HG03039 (cell line): ENCODE measurements around the gene TMC1.
"Not testable (repeated sequence)": the region's sequence is repeated elsewhere in the genome, so short reads cannot be mapped to it uniquely, and the experiment has no call there.

Source experiments
- ATAC-seq: cut with Tn5 transposase; IDR thresholded peaks from one replicate; pipeline ENCODE4 v1.9.1; 2021; ENCODE audit warnings: mild to moderate bottlenecking, moderate library complexity; ENCODE audit not compliant: unreplicated experiment

The TMC1 gene

DNA sequence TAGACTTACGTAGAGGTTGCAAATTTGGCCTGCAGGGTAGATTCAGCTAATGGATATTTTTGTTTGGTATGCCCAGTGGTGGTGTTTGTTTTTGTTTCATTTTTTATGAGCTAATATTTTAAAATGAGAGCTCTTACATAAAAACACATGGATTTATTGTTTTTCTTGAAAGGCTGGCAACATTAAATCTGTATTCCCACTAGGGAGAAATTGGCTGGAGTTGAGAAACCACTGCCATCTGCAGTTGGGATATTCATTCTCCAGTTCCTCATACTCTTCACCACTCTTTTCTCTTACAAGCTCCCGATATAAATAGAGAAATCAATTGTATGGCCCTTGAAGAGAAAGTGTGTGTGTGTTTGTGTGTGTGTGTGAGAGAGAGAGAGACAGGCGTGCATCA is 288.2 kb downstream of the TMC1 start:
- no peak for ATAC-seq

DNA sequence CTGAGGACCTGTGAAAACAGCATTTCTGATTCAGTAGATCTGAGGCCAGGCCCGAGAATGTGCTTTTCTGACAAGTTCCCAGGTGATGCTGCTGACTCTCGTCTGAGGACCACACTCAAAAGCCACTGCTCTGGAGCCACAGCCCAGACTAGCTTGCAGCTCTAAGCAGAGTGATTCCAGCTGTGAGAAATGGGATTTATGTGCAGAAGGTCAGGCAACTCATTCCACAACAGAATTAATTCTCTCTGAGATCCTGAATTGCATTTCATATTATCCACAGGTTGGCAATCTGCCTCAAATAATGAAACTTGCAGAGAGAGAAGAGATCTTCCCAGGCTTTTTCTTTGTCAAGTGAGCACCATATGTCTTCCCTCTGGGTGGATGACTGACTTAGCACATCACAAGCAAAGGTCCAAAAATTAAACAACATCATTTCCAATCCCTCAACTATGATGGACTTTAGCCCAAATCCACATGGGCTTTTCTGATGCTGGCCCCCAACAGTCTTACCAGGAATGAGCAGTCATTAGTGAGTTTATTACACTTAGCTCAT is 291.2 kb downstream of the TMC1 start:
- no peak for ATAC-seq

DNA sequence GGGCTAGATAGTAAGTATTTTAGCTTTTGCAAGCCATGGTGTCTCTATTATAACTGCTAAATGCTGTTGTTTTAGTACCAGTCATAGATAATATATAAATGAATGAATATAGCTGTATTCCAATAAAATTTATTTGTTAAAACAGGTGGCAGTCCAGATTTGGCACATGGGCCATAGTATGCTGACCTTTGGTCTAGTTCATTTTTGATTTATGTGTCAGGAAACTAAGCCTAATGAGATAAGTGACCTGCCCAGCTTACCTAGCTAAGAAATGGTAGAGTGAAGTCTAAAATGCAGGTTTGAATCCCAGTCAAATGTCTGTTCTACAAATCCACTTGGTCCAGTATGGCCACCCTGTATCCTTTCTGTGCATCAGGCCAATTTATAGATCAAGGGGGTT is 292.1 kb downstream of the TMC1 start:
- ATAC-seq = no peak

DNA sequence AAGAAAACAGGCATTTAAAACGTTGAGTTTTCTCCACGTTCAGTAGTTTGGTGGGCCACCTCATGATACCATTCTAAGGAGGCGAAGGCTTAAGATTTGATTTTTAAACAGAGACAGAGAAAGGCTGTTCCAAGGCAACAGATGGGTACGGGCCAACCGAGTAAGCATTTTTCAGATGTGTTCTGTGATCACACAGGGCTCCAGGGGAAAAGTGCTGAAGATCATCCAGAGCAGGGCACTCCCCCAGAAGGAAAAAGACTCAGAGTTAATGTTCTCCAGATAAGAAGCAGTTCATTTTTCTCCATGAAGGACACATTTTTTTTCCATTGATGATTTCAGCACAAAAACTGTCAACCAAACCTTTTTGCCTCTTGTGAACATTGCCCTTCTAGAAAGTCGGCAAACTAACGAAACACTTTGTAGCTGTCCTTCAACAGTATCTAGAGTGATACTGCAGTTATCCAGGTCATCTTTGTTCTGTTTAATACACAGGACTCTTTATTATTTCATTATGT is 292.7 kb downstream of the TMC1 start:
- ATAC-seq = no peak

DNA sequence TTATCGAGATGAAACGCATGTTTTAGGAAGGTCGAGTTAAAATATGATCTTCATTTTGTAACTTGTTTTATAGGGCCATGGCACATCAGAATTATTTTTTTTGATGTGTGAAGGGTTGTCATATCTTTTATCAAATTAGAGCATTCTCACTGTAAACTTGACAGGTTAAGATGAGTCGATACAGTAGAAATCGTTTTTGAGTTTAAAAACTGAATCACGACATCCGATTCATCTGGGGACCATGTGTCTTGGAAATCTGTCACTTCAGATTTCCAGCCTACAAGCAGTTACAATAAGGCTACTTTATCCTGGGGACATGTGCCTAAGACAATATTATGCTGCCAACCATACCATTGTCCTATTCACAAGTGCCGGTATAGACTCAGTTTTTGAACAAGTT is 295.3 kb downstream of the TMC1 start:
- ATAC-seq = no peak

DNA sequence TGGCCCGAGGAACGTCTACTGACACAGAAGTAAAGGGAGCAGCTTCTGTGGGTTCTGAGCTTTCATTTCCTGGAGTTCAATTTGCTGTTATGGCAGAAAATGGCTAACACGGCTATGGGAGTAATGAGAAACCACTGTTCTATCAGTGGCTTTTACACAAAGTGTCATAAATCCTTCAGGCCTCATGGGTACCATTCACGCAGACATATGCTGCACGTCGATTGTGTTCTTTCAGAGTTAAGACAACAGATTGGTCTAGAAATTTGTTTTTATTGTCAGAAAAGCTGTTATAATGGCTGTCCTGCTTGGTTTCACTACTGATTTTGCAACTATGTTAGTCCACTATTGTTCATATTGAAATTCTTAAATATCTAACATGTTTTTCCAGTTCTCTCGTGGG is 296.0 kb downstream of the TMC1 start:
- ATAC-seq = no peak

DNA sequence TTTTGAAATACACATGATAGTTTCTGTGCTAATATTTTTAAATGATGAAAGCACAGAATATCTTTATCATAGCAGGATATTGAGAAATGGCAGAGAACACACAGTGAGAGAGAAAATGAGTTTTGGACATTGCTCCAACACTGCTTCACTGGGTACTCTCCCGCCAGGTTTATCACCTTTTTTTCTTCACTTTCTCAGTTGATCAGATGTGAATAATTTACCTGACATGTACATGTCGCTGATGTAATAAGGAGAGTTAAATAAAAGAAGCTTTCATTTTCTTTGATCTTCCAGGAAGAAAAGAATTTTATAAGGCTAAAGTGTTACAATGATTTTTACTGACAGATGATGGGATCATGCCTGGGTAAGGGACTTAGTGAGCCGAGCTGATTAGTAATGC is 297.0 kb downstream of the TMC1 start:
- no peak for ATAC-seq

DNA sequence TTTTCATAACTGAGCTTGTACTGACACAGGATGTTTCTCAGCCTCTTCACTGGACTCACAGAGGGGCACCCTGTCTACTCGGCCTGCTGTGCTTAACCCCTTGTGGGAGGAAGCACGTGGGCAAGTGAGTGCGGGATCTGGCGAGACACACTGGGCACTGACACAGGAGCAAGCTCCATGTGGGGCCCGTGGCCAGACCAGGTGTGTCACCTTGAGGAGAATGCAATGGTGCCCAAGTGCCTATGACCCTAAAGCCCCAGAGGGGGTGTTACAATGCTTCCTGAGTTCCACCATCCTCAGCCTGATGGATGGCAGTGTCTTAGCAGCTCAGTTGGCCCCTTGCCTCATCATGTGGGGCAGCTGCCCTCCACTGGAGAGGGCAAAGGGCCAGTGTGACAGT is 302.6 kb downstream of the TMC1 start:
- no peak for ATAC-seq

DNA sequence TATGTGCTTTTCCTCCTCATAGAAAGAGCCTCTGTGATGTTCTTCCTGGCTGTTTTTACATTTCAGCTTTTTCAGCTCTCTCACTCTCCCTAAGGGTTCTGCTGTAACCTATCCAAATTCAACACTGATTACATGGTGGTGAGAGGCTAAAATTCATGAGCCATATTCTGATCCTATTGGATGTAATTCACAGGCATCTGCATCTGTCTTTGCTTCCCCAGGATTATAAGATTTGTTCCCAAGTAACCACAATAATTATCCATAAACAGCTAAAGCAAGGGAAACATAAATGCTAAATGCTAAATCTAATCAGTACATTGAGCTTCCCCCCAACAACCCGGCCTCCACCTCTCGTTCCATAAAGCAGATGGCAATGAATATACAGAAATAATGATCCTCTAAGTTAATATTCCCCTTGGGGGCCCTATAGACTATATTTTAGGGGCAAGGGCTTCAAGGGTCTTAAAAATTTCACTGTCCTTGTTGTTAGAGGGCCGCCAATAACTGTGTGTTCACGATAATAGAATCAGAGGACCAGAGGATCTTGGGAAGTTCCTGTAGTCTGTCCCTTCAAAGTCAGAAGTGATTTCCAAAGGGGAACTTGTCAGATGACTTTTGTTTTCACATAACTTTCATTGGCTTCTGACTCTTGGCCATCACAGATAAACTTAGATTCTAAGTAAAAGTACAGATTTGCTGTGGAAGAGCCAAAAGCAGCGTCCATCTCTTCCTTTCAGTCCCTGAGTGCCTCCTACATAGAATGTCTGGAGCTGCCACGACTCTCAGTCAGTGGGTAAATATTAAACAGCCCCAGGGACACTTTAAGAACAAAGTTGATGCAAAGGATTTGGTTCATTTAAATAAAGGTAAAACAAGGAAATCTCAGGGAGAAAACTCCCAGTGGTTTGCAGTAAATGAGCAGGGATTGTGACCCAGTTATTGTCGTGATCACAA is 305.9 kb downstream of the TMC1 start:
- ATAC-seq = no peak

DNA sequence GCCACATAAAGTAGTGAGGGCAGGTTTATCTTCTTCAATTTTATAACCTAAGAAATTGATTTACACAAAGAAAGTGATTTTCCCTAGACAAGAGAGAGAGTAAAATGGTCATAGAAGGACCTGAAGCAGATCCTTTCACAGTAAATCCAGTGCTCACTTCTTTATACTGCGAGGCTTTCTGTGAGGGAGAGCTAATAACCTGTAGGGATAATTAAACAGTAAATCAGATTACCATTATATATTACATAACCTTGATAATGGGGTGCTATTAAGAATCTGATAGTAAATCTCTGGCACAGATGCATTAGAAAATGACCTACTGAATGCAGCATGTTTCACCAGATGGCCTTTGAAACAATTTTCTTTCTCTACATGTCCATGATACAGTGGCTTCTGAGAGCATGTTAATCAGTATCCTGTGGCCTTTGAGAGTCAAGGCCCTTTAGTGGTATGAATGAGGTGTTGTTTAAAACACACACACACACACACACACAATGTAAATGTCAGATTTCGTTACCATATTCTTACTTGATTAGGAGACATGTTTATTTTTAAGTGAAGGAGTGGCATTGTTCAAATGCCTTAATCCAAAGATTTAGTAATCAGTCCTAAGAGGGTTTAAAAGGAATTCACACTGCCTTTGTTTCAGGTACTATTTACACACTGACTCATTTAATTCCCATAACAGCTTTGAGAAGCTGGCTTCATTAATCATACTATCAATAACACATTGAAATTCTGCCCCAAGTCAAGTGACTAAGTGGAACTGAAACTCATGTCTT is 306.7 kb downstream of the TMC1 start:
- ATAC-seq = no peak

DNA sequence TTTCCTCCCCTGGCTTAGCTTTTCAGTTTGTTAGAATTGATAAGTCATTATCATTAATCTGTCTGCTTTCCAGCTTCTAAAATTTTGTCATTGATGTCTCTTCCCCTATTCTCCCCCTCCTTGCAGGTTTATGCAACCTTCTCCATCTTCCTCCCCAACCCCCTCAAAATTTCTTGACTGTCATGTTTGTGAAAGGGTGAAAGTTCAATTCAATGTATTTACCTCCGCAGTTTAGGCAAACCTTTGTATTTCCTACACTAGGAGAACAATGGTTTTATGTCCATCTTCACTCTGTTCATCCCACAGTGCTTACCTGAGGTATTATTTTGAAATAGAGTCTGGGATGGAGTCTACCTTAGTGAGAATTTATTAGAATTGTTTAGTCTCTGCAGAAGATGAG is 313.6 kb downstream of the TMC1 start:
- ATAC-seq = no peak

DNA sequence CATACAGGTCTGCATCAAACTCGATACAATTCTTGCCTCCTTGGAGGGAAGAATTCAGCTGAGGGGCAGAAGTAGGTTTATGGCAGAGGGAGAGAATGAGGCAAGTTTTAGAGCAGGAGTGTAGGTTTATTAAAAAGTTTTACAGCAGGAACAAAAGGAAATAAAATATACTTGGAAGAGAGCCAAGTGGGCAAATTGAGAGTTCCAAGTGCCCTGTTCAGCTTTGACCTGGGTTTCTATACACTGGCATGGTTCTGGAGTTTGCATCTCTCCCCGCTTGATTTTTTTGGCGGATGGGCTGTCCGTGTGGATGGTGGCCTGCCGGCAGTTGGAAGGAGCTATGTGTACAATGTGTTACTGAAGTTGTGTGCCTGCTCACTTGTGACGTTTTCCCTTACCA is 315.4 kb downstream of the TMC1 start:
- ATAC-seq = no peak

DNA sequence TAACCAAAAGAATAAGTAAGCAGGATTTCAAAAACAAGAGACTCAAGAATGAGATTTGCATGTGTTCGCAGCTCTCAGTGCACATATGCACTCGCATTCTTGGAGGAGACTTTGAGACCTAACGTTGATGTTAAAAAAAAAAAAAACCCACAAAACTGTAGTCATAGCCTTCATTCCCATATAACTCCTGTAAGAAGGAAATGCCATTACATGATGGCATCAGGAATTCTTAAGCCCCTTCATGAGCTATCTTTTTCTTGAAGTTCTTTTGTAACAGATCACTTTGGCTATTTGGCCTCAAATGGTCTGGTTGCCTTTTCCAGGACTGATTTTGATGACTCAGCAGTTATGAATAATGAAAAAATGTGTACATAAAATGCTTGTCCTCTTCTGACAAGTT is 317.7 kb downstream of the TMC1 start:
- no peak for ATAC-seq

DNA sequence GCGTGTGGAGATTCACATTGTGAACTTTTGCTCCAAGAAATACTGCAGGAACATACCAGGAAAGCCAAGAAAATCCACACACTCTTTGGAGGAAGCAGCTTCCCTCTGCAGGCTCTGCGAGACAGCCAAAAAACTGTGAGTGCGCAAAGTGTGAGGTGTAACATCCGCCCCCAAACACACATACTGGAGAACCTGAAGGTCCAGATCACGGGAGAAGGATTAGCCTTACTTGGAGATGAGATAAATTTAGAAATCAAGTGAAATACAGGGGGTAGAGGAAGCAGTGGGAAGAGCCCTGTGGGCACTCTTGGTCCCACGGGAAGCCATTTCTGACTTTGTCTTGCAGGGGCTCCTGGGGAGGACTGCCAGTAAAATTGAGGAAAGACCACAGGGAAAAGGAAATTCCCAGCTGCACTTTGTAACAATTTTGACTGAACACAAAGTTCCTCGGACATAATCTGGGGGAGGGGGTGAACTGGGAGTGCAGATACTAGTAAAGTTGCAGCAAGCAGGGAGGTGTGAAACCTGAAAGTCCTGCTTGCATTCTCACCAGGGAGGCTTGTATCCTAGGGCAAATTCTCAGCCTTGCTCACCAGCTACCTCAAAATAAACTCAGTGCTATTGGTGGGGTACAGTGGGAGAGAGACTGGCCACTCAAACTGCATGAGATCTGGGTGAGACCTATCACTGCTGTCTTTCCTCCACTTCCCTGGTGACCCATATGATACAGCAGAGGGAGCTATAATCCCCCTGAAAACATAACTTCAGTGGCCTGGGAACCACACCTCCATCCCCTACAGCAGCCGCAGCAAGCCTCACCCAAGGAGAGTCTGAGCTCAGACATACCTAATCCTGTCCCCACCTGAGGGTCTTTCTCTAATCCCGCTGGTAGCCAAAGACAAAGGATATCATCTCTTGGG is 322.4 kb downstream of the TMC1 start:
- no peak for ATAC-seq

DNA sequence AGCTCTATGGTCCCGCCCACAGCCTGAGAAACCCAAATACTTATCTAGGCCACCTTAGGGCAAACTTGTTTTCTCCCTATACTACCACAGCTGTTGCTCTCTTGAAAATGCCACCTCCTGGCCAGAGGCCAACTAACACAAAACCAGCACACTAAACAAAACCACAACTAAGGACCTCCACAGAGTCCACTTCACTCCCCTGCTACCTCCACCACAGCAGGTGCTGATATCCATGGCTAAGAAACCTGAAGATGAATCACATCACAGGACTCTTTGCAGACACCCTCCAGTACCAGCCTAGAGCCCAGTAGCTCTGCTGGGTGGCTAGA is 323.0 kb downstream of the TMC1 start:
- no peak for ATAC-seq

DNA sequence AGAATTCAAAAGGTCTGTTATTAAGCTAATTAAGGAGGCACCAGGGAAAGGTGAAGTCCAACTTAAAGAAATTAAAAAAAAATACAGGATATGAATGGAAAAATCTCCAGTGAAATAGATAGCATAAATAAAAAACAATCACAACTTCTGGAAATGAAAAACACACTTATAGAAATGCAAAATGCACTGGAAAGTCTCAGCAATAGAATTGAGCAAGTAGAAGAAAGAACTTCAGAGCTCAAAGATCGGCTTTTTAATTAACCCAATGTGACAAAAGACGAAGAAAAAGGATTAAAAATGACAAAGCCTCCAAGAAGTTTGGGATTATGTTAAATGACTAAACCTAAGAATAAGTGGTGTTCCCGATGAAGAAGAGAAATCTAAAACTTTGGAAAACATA is 323.6 kb downstream of the TMC1 start:
- not testable (repeated sequence) for ATAC-seq

DNA sequence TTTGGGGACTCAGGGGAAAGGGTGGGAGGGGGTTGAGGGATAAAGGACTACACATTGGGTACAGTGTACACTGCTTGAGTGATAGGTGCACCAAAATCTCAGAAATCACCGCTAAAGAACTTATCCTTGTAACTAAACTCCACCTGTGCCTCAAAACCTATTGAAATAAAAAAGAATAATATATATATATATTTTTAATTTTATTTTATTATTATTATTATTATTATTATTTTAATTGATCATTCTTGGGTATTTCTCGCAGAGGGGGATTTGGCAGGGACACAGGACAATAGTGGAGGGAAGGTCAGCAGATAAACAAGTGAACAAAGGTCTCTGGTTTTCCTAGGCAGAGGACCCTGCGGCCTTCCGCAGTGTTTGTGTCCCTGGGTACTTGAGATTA is 328.8 kb downstream of the TMC1 start:
- ATAC-seq = not testable (repeated sequence)

DNA sequence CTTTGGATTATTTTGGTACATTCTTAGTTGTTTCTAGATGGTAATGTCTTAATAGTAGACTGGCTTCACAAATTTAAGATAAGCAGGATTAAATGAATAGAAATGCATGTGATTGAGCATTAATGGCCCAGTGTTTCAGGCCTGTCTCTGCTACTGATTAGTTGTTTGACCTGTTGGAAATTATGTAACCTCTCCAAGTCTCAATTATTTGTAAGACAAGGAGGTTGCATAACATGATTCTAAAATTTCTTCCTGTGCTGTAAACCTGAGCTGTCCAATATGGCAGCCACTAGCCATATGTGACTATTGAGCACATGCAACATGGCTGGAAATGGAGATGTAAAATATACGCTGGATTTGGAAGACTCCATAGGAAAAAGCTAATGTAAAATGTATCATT is 333.9 kb downstream of the TMC1 start:
- ATAC-seq = no peak

DNA sequence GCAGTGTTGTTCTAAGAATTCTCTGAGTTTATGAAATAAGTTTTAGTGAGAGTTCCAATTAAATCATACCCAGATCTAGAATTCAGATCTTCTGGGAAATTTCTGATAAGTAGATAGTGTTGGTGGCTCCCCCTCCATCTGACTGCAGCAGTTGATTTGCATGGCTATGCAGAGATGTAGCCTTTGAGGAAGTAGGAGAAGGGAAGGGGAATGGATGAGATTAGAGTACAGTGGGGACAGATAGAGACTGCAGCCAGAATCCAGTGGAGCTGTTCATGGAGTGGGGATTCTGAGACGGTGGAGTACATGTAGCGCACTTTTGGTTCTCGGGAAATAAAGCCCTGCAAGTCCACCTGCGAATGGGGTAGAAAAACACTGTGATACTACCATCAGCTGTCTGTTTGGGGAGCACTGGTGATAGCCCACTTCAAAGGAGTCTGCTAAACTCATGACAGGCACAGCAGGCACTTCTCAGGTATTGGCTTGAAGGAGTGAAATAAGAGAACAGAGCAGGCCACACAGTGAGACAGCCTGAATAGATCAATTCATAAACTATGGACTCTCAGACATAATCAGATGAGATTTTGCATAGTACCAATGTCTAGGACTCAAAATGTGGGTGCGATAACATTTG is 334.6 kb downstream of the TMC1 start:
- no peak for ATAC-seq

DNA sequence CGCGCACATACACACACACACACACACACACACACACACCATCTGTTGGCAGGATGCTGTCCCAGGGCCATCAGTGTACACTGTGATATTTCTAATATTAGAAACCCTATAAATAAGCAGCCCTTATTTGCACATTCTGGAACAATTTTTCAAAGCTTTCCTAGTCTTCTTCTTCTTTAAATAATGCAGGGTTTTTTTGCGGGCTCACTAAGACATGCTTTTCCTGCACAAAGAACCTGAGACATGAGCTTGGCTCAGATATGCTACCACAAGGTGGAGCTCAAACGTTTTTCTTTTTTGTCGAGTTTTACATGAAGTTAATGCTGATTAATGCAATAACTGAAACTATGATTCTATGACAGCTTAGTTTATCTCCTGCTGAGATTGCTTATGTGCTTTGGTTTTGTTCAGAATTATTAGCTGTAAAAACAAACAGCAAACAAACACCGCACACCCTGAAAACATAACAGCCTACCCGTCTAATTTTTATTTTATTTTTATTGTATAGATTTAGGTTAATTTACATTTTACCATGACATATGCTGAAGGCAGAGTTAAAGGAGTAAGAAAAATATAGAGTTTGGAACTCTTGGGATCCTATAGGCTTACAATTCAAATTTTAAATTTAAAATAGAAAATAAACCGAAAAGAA is 335.7 kb downstream of the TMC1 start:
- no peak for ATAC-seq
